Omental fat pad (tissue), 4 donors: ENCODE data around the gene DUSP2. TPM values are rescaled to one million over a fixed set of nuclear protein-coding genes. Genes with fewer than 3 reads are reported as not detected.

Experiments used
- ATAC-seq: fragments of 150-250 bp; one replicate; pipeline ENCODE4 v1.9.1; 2016; ENCODE audit warnings: mild to moderate bottlenecking, moderate library complexity; ENCODE audit not compliant: low FRiP score
- DNase-seq: peaks from one replicate; pipeline ENCODE4 v3.0.0-alpha.2; 2019; ENCODE audit warnings: low spot score
- total RNA-seq, 4 donors: library from RNA; depleted of rRNA; stranded (reverse); fragments of >200 nt; gene quantifications; one replicate each; pipeline ENCODE4 v1.1.0, GENCODE V29; 2016
- TF ChIP-seq, protein P1 (sequence below), 3 donors: fragments of 450-650 bp; IDR thresholded peaks; one replicate each; pipeline ENCODE4 v1.5.1; 2016 to 2017; ENCODE audit warnings: antibody characterized with exemption in 3 of 3, mild to moderate bottlenecking in 3 of 3, moderate library complexity in 2 of 3

DUSP2 gene
- total RNA-seq, 4 donors from 2014 or later = 8.5 to 199 (median 18.8) TPM

DNA sequence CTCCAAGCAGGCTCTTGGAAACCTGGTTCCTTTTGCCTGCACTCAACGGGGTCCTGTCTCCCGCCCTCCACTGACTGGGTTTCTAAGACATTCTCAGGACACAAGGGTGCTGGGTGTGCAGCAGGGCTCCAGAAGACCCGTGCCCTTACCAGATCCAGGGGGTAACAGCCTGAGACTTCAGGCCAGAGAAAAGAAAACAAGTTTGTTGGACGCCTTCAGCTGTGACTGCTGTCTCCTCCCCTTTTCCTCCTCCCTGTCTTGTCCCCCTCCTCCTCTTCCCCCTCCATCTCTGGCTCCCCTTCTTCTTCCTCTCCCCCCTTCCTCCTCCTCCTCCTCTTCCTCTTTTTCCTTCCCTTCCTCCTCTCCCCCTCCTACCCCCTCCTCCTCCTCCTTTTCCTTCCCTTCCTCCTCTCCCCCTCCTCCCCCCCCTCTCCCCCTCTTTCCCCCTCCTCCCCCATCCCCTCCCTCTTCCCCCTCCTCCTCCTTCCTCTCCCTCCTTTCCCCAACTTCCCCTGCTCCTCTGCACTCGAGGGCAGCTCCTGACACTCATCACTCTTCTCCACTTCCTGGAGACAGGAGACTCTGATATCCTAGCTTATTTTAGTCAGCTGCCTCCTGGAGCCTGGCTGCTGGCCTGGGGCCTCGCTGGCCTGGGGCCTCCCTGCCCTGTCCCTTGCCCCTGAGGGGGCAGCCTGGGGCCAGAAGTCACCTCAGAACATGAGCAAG is 41.3 kb downstream of the DUSP2 start:
- ATAC-seq (no peak), DNase-seq (no peak)
- TF ChIP-seq, protein P1, sequence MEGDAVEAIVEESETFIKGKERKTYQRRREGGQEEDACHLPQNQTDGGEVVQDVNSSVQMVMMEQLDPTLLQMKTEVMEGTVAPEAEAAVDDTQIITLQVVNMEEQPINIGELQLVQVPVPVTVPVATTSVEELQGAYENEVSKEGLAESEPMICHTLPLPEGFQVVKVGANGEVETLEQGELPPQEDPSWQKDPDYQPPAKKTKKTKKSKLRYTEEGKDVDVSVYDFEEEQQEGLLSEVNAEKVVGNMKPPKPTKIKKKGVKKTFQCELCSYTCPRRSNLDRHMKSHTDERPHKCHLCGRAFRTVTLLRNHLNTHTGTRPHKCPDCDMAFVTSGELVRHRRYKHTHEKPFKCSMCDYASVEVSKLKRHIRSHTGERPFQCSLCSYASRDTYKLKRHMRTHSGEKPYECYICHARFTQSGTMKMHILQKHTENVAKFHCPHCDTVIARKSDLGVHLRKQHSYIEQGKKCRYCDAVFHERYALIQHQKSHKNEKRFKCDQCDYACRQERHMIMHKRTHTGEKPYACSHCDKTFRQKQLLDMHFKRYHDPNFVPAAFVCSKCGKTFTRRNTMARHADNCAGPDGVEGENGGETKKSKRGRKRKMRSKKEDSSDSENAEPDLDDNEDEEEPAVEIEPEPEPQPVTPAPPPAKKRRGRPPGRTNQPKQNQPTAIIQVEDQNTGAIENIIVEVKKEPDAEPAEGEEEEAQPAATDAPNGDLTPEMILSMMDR (IDR thresholded peaks at IDR 0.05) = no peak

GRCh38 chr2:96103187-96103601 is 42.0 kb downstream of the DUSP2 start:
- TF ChIP-seq, protein P1 (IDR thresholded peaks at IDR 0.05) = no peak
- no peak for DNase-seq
- ATAC-seq = no peak

DNA sequence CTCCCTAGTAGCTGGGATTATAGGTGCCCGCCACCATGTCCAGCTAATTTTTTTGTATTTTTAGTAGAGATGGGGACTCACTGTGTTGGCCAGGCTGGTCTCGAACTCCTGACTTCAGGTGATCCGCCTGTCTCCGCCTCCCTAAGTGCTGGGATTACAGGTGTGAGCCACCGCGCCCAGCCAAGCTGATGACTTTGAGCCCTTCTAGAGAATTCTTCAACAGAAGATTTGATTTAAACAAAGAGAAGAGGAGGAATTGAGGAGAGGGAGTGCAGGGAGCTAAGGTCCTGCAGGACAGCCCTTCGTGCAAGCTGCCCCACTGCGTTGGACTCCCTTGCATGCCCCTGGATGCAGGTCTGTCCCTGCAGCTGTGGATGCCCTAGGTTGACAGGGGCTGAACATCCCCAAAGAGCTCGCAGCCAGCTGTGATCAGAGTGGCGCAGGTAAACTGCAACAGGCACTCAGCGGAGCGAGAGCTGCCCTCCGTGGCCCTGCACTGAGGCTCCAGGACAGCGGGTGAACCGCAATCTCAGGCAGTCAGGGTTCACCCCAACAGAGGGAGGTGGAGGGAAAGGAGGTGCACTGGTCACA is 42.5 kb downstream of the DUSP2 start:
- no peak for ATAC-seq
- TF ChIP-seq, protein P1 (IDR thresholded peaks at IDR 0.05) = no peak
- DNase-seq = peak; percentile 10

DNA sequence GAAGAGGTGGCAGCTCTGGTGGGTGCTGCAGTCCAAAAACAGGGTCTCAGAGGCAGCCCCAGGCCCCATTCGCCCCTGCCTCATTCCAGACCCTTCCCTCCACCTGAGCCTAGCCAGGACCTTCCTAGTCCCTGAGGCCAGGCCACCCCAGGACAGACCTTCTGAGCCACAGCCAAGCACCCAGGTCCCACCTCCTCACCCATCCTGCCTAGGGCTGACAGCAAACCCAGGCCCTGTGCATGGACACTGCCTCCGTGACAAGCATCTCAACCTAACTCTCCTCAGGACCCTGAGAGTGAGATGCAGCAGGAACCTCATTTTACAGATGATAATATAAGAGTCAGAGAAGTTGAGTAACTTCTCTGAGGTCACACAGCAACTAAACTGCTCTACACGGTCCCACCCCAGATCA is 44.3 kb downstream of the DUSP2 start:
- ATAC-seq (no peak), DNase-seq (peak; percentile 14)
- TF ChIP-seq, protein P1 (IDR thresholded peaks at IDR 0.05) = no peak

DNA sequence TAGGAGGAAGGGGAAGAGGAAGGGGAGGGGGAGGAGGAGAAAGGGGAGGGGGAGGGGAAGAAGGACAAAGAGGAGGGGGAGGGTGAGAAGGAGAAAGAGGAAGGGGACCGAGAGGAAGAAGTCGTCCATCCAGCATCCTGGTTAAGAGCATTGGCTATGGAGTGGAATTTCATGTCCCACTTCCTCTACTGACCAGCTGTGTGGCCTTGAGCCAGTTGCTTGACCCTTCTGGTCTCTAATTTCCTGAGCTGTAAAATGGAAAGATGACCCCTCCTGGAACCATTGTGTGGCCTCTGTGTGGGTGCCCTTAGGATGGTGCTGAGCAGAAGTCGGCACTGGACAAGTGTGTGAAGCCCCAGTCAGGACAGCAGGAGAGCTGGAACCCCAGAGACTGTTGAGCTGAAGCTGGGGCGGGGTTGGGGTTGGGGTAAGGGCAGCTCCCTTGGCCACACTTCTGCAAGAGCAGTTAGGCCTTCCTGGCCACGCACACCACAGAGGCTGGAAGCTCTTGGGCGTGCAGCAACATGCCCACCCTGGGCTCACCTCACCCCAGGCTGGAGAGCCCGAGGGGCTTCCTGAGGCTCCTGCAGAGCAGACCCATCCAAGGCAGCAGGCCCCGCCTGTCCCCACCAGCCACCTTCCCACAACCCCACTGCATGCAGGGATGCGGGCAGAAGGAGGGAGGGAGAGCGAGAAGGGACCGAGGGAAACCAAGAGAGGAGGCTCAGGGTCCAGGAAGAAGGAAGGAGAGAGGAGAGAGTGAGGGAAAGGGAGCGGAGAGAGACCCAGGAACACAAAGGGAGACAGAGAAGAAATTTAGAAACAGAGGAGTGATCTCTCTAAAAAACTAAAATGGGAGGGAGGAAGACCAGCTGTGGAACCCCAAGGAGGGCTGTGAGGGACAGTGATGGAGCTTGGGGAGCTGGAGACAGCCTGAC is 45.1 kb downstream of the DUSP2 start:
- TF ChIP-seq, protein P1 (IDR thresholded peaks at IDR 0.05) = no peak
- DNase-seq = no peak
- no peak for ATAC-seq

DNA sequence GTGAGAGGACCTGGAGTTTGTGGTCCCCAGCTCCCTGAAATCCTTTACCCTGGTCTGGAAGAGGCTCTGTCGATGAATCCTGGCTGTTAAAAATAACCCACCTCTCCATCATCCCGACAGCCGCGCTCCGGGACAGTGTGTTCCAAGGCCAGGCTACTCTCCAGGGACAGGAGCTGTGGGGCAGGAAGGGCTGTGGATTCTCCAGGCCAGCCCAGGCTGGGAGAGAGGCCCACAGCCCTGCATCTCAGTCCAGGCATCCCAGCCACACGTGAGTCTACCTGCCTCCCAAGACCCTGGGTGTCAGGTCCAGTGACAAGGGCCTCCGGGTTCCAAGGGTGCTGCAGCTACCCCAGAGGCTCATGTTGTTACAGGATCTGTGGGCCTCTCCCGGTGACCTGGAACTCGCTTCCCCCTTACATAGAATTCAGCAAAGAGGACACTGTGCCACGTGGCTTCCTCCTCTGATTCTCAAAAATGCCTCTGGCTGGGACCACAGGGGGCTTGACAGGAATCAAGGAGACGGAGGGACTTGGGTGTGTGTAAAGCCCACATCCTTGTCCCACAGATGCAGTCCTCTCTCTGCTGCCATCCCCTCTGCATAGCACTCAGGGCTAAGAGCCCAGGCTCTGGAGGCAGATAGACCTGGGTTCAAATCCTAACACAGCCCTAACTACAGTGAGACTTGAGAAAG is 46.2 kb downstream of the DUSP2 start:
- no peak for ATAC-seq
- TF ChIP-seq, protein P1 (IDR thresholded peaks at IDR 0.05) = no peak
- DNase-seq = peak; percentile 17
